Frontal cortex (tissue), 4 donors: ENCODE results near the gene DEUP1. TPM values are rescaled to one million over a fixed set of nuclear protein-coding genes. Genes with fewer than 3 reads are reported as not detected.
A peak's percentile ranks its signal among the peaks of the same experiment; 100 is the strongest.
"Not testable (repeated sequence)": the region's sequence is repeated elsewhere in the genome, so short reads cannot be mapped to it uniquely, and the experiment has no call there.

Experiments
- DNase-seq, 2 donors: peaks; one replicate each; pipeline ENCODE4 v3.0.0; 2012; ENCODE audit warnings: low spot score in 2 of 2
- FAIRE-seq: peaks from 2 replicates; lab custom pipeline; 2012; peaks lifted over from hg19 to GRCh38; lab: Jason Lieb, UNC
- total RNA-seq: library from RNA; depleted of rRNA; stranded (reverse); fragments of >200 nt; gene quantifications from one replicate; pipeline ENCODE4 v1.2.3, GENCODE V29; 2014
- donor health status: control.
- donor health status: control.
- donor health status: control.

The DEUP1 gene
- 0.82 TPM for total RNA-seq

DNA sequence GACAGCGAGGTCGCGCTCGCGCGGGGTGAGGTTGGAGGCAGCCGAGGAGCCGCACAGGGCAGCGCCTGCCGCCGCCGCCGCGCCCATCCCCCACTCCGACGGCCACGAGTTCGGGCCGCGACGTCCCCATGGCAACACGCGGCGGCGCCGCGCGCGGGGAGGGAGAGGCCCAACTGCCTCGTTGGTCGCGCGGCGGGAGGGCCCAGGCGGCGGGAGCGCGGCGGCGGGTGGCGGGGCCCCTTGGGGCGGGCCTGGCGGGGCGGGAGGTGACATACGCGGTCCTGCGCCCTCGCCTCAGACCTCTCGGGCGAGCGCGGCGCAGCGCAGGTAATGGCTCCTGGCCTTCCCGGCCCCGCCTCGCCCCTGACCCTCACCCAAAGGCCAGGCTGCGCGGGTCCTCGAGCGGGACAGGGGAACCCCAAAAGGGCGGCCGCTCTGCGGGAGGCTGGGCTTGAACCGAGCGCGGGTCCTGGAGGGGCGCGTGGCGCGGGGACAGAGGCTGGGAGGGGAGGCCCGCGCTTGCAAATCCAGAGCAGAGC, at the start of gene DEUP1:
DEUP1 (plus strand) TSS at position 297 of the 539 bp plus-strand sequence. CDS start 1,518 bp downstream, outside the sequence.
- FAIRE-seq: no peak
- DNase-seq: peak; percentile 40 to 67

DNA sequence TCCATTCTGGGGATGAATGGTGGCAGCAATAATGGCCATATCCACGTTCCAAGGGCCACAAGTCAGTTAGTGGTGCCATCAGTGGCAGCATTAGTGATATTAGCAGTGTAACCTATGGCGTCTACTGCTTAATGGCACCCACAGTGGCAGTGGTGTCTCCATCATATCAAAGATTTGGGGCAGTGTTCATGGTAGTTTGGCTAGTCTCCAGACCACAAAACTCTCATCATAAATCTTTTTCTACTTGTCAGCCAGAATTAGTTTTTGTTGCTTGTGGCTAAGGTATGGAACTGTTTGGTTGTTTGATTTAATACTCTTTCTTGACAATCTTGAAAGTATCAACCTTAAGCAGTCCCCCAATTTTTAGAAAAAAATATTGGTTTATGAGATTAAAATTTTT, 45.1 kb upstream of the DEUP1 start:
- DNase-seq (no peak), FAIRE-seq (no peak)

DNA sequence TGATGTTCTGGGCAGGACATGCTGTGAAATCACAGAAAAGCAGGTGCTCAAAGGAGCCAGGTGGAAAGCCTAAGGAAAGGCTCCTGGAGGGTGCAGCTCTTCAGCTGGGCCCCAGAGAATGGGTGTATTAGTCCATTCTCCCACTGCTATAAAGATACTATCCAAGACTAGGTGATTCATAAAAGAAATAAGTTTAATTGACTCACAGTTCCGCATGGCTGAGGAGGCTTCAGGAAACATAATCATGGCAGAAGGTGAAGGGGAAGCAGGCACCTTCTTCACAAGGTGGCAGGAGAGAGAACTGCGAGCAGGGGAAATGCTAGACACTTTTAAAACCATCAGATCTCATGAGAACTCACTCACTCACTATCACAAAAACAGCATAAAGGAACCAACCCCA, 43.1 kb upstream of the DEUP1 start:
- FAIRE-seq: no peak
- no peak for DNase-seq

GRCh38 chr11:93288079-93288478, 42.5 kb upstream of the DEUP1 start:
- FAIRE-seq (no peak), DNase-seq (no peak)

DNA sequence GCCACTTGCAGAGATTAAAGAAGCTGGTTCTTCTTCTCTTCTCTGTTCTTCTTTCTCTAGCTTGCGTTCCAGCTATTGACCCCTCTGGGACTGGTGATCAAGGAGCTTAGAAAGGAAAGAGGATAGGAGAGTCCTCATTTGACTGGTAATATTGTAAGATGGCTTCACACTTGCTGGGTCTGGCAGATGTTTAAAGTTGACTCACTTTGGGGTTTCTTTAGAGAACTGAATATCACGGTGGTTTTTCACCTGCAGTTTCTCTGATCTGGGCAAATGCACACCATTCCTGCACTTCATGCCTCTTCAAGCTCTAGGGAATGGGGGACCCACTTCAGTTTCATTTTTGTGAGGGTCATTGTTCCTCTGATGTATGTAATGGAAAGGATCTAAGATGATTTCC, 41.8 kb upstream of the DEUP1 start:
- DNase-seq (no peak), FAIRE-seq (no peak)

DNA sequence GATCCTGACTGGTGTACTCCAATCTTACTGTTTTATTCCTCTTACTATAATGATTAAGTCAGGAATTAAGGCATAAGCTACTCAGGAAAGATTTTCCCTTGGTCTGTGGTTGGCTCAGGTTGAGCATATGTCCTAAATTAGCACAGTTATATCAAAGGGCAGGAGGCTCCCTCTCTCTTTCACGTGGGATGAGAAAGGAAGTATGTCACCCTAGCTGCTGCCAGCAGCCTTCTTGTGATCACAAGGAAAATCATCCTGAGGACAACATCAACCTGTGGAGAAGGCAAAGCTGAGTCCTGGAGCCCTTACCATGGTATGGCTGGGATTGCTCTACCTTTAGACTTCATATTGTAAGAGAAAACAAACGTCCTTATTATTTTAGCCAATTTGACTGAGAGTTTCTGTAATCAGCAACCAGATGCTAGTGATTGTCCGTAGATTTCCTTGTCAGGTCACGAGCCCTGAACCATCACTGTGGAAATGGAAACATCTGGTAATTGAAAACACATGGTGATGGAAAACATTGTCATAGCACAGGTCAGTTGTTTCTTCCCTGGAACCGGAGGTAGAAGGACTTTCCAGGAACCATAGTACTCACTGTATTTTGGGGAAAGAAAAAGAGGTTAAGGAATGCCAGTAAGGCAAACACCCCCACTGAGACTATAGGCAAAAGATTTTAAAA, 40.6 kb upstream of the DEUP1 start:
- DNase-seq (no peak), FAIRE-seq (no peak)

- FAIRE-seq (no peak), DNase-seq (no peak)
Measured at GRCh38 chr11:93291110-93291509, 39.4 kb upstream of the DEUP1 start.

GRCh38 chr11:93291898-93292297, 38.6 kb upstream of the DEUP1 start:
- FAIRE-seq: no peak
- DNase-seq: no peak

- FAIRE-seq: no peak
Measured at GRCh38 chr11:93295921-93296575, 34.5 kb upstream of the DEUP1 start.

GRCh38 chr11:93303689-93304088, 26.9 kb upstream of the DEUP1 start:
- DNase-seq: no peak
- FAIRE-seq: no peak

More at GRCh38 chr11:93295921-93296575, 34.5 kb upstream of the DEUP1 start:
- DNase-seq: no peak

DNA sequence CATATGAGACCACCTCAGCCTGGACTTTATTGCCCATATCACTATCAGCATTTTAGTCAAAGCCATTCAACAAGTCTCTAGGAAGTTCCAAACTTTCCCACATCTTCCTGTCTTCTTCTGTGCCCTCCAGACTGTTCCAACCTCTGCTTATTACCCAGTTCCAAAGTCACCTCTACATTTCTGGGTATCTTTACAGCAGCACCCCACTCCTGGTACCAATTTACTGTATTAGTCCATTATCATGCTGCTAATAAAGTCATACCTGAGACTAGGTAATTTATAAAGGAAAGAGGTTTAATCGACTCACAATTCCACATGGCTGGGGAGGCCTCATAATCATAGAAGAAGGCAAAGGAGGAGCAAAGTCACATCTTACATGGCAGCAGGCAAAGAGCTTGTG, 16.1 kb upstream of the DEUP1 start:
- not testable (repeated sequence) for DNase-seq, FAIRE-seq

- FAIRE-seq: no peak
Measured at GRCh38 chr11:93319224-93319839, 11.2 kb upstream of the DEUP1 start.

DNA sequence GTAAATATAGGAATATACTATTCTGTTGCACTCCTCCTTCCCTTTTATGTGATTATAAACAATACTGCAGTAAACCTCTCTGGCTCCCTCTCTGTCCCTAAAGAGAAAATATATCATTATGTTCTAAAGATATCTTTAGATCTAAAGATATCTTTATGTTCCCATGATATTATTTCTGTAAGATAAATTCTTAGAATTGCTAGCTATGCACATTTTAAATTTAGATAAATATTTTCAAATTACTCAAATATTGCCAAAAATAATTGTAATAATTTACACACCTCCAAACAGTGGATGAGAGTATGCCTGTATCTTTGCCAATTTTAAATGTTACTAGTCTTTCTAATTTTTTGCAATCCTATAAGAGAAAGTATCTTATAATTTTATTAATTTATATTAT, 10.3 kb upstream of the DEUP1 start:
- peak; percentile 64 for FAIRE-seq
- DNase-seq: no peak

More at GRCh38 chr11:93319224-93319839, 11.2 kb upstream of the DEUP1 start:
- DNase-seq: no peak

DNA sequence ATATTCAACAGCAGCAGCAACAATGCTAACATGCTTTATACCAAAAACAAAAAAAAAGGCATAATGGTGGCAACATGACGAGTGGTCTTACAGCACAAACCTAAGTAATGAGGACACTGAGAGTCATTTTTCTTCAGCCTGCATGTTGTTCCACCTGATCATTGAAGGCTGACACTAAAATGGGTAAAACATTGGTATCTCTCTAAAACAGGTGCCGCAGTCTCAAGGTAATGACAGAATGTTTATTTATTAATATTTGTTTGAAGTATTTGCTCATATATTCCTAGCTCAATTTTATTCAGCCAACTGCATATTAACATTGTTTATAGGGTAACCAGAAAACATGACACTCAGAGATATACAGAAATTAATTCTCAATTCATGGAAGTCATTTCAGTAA, 8.3 kb upstream of the DEUP1 start:
- DNase-seq (no peak), FAIRE-seq (no peak)

DNA sequence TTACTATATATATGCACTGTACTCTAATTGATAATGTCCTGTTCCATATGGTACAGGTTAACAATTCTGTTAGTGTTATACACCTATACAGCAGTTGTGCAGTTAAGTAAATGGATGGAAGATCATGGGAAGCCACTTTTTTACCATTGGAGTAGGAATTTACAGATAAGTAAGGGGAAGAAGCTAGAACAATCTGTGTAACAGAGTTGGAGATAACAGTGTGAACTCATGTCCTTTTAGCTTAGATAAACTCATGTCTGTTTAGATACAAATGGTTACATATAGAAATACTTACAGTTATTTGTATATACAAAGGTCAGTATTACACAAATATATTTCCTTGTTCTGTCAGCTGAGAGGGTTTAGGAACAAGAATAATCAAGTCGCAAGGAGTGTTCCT, 6.8 kb upstream of the DEUP1 start:
- DNase-seq: no peak
- no peak for FAIRE-seq

DNA sequence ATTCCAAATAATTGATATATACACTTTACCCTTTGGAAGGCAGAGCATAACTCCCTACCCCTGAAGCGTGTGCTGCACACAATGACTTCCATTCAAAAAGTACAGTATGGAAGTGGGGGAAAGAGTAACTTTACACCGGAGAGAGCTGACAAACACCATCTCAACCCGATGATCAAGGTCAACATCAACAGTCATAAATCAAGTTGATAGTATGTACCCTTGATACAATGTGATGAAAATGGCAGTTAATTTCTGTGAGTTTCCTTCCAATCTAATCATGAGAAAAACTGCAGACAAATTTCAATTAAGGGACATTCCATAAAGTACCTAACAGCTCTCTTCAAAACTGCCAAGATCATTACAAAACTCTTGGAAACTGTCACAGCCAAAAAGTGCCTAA, 6.0 kb upstream of the DEUP1 start:
- FAIRE-seq: no peak
- DNase-seq: no peak

DNA sequence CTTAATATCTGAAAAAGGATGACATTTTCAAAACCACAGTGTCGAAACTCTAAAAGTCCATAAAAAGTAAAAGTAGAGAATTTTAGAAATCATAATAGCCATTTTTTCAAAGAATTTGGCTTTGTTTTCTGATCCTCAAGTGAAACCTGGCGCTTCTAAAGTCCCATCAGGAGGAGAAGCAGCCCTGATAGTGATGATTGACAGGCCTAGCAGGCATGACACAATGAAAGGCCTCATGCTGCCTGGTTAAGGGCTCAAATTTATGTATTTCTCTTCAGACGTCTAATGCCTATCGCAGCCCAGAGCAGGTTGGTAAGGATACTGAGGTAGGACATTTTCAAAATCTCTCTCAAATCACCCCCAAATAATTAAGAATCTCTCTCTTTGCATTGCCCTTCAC, 3.9 kb upstream of the DEUP1 start:
- no peak for FAIRE-seq
- no peak for DNase-seq

GRCh38 chr11:93329936-93330445, 551 bp upstream of the DEUP1 start:
- FAIRE-seq: no peak
- peak in 1 of 2 donors; percentile 11 for DNase-seq

- DNase-seq: no peak
- FAIRE-seq: no peak
Measured at GRCh38 chr11:93340223-93340622, 9.7 kb downstream of the DEUP1 start.

DNA sequence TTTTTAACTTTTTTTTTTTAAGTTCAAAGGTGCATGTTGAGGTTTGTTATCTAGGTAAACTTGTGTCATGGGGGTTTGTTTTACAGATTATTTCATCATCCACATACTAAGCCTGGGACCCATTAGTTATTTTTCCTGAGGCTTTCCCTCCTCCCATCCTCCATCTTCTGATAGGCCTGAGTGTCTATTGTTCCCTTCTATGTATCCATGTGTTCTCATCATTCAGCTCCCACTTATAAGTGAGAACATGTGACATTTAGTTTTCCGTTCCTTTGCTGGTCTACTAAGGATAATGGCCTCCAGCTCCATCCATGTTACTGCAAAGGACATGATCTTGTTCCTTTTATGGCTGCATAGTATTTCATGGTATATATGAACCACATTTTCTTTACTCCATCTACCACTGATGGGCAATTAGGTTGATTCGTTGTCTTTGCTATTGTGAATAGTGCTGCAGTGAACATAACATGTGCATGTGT, 14.4 kb downstream of the DEUP1 start:
- no peak for FAIRE-seq
- DNase-seq: no peak

DNA sequence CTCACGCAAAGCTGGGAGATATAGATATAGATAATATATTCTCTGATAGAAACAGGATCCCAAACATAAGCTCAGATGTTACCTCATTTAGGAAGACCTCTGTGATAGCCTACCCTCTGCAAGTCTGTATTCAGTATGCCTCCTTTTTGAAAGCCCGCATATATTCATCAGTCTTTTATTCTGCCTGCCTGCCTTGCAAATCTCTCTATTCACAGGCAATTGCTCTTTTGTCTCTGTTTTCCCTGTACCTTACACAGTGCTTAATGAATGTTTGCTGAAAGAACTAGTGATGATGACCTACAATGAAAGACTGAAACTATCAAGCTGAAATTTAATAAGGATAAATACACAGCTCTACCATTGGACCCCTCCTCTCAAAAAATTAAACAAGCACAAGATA, 18.4 kb downstream of the DEUP1 start:
- DNase-seq (no peak), FAIRE-seq (no peak)
